Measurements from ENCODE around the gene STAC3.

The STAC3 gene

DNA sequence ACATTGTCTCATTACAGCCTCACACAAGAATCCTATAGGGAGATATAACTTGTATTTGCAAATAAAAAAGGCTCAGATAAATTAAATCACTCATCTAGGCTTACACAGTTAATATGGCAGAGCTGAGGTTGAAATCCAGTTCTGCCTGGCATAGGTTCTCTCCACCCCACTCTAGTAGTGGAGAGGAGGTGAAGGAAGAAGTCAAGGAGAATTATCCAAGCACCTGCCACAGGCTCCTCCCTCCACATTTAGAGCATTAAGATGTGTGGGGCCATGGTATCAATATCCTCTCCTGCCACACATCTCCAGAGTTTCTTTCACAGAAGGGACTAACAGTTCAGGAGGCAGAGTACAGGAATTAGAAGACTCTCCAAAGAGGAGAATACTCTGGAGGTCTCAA lies 22.5 kb upstream of the STAC3 start:
- no peak overlapping the region for H3K4me3 ChIP-seq (ENCODE audit: low read length)
- H3K4me1 ChIP-seq (ENCODE audit: low read length): no peaks in the 10 kb centered on the region
- H3K9me2 ChIP-seq (replicated peaks; ENCODE audit: insufficient read depth, low read length): no peaks in the 10 kb centered on the region
- no peak overlapping the region for H2AFZ ChIP-seq (ENCODE audit: low read length)
- H3K79me2 ChIP-seq (ENCODE audit: low read length): no peaks in the 10 kb centered on the region
- no peak for TF ChIP-seq CTCF (IDR thresholded peaks at IDR 0.05; ENCODE audit: low read length)
- no peaks in the 10 kb centered on the region for H3K27me3 ChIP-seq (replicated peaks; ENCODE audit: insufficient read depth, low read length)
- H3K4me2 ChIP-seq (ENCODE audit: low read depth, low read length): no peak overlapping the region
- H3K9me3 ChIP-seq (replicated peaks; ENCODE audit: insufficient read depth, low read length): no peaks in the 10 kb centered on the region
- H3K27ac ChIP-seq (ENCODE audit: low read length): no peak overlapping the region
- no peak overlapping the region for H3K9ac ChIP-seq (ENCODE audit: low read length)
- DNase-seq: no peak
- no peaks in the 10 kb centered on the region for H3K36me3 ChIP-seq (replicated peaks; ENCODE audit: insufficient read depth, low read length)
- no peaks in the 10 kb centered on the region for H3F3A ChIP-seq (ENCODE audit: insufficient read depth, low read length)
- H4K20me1 ChIP-seq (ENCODE audit: insufficient read depth, low read length): no peaks in the 10 kb centered on the region

DNA sequence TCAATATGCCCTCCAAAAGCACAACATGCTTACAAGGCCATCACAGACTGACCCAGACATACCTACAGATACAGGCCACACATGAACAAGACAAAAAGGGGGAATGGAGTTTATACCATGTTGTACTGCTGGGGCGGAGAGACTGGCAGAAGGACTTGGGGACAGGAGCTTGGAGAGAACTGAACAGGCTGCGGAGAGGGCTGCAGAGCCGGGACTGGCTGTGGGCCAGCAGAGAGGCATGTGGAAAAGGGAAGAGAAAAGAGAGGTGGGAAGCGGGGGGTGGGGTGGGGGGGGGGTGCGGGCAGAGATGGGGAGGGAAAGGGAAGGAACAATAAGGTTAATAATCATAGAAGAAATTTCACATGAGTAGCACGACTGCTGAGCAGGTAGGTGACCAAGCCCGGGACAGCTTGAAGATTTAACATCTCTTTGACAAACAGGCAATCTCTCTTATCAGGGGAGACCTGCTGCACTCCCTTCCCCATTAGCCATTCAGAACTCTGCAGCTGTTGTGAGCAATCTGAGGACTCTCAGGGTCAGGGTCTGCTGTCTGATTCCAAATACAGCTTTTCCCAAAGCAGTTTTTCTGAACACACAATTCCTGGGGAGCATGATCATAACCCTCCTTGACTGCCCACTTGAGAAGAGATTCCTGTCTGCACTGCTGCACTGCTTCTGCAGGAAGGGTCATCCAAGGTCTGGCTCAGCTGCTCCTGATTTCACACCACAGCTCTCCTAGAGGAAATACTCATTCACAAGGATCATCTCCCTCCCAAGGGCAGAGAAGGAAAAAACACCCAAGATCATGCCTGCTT lies 21.6 kb upstream of the STAC3 start:
- no peak for TF ChIP-seq EZH2phosphoT487 (IDR thresholded peaks at IDR 0.05; ENCODE audit: low read length)
- no peak for TF ChIP-seq CTCF (IDR thresholded peaks at IDR 0.05; ENCODE audit: low read length)
- TF ChIP-seq EZH2 (optimal IDR thresholded peaks at IDR 0.05; ENCODE audit: low read depth, low read length): no peak
- H3F3A ChIP-seq (ENCODE audit: insufficient read depth, low read length): no peaks in the 10 kb centered on the region
- no peaks in the 10 kb centered on the region for H3K36me3 ChIP-seq (replicated peaks; ENCODE audit: insufficient read depth, low read length)
- H3K4me1 ChIP-seq (ENCODE audit: low read length): no peaks in the 10 kb centered on the region
- H3K27ac ChIP-seq (ENCODE audit: low read length): no peak overlapping the region
- no peak overlapping the region for H3K4me3 ChIP-seq (ENCODE audit: low read length)
- no peak overlapping the region for H2AFZ ChIP-seq (ENCODE audit: low read length)
- DNase-seq: no peak
- no peaks in the 10 kb centered on the region for H4K20me1 ChIP-seq (ENCODE audit: insufficient read depth, low read length)
- no peaks in the 10 kb centered on the region for H3K27me3 ChIP-seq (replicated peaks; ENCODE audit: insufficient read depth, low read length)
- H3K9me2 ChIP-seq (replicated peaks; ENCODE audit: insufficient read depth, low read length): no peaks in the 10 kb centered on the region
- H3K79me2 ChIP-seq (ENCODE audit: low read length): no peaks in the 10 kb centered on the region
- H3K9ac ChIP-seq (ENCODE audit: low read length): no peak overlapping the region
- no peak overlapping the region for H3K4me2 ChIP-seq (ENCODE audit: low read depth, low read length)
- H3K9me3 ChIP-seq (replicated peaks; ENCODE audit: insufficient read depth, low read length): no peaks in the 10 kb centered on the region

DNA sequence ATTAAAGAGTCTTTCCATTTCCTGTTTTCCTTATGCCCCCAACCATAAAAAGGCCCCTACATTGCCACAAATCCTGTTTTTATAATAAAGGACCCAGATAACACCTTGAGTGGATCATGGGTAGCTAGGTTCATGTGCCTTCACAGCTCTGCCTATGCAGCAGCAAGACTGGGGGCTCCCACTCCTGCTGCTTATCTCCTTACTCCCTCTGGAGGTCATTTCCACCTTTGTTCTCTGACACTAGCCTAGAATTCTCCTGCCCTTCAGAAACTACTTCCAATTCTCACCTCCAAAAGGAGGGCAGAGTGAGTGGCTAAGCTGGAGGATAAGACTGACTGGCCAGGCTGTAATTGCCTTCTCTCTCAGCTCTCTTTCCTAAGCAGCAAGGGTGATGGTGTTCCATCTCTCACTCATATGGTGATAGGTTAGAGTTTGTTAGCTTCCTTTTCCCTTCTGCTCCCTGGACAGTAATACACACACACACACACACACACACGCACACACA lies 20.0 kb upstream of the STAC3 start:
- Histone ChIP-seq H3K9me2 (replicated peaks; ENCODE audit: insufficient read depth, low read length) (no peaks in the 10 kb centered on the region), H3K4me2 (ENCODE audit: low read depth, low read length) (no peak overlapping the region), H3K4me3 (ENCODE audit: low read length) (no peak overlapping the region), H3K79me2 (ENCODE audit: low read length) (no peaks in the 10 kb centered on the region), H3K36me3 (replicated peaks; ENCODE audit: insufficient read depth, low read length) (no peaks in the 10 kb centered on the region), H3K4me1 (ENCODE audit: low read length) (no peaks in the 10 kb centered on the region), H3K9me3 (replicated peaks; ENCODE audit: insufficient read depth, low read length) (no peaks in the 10 kb centered on the region), H2AFZ (ENCODE audit: low read length) (no peak overlapping the region), H3K9ac (ENCODE audit: low read length) (no peak overlapping the region), H3K27me3 (replicated peaks; ENCODE audit: insufficient read depth, low read length) (no peaks in the 10 kb centered on the region), H3K27ac (ENCODE audit: low read length) (no peak overlapping the region), H4K20me1 (ENCODE audit: insufficient read depth, low read length) (no peaks in the 10 kb centered on the region), H3F3A (ENCODE audit: insufficient read depth, low read length) (no peaks in the 10 kb centered on the region)
- DNase-seq: no peak
- TF ChIP-seq EZH2phosphoT487 (IDR thresholded peaks at IDR 0.05; ENCODE audit: low read length) (no peak), CTCF (IDR thresholded peaks at IDR 0.05; ENCODE audit: low read length) (no peak), EZH2 (optimal IDR thresholded peaks at IDR 0.05; ENCODE audit: low read depth, low read length) (no peak)

Data from MM.1S (cell line).